SK-MEL-5 (cell line): ENCODE results near the gene LYVE1. TPM values are rescaled to one million over a fixed set of nuclear protein-coding genes. Genes with fewer than 3 reads are reported as not detected.

Experiments used
- DNase-seq: peaks from one replicate; pipeline ENCODE4 v3.0.0-alpha.2; 2016; ENCODE audit warnings: low read depth, low spot score
- in situ Hi-C: cut with HindIII; loops from 2 replicates; pipeline ENCODE4 v1.10.0; 2016; ENCODE audit warnings: low sequenced_read_pairs, high pct_unique_total_duplicates, low pct_unique_long_range_greater_than_20kb
- total RNA-seq: library from RNA; depleted of rRNA; stranded (reverse); fragments of >200 nt; shearing (Covaris generic); gene quantifications from 2 replicates; pipeline ENCODE4 v1.2.3, GENCODE V29; 2014

The LYVE1 gene
- total RNA-seq, 1 experiment from 2014 or later: not detected

GRCh38 chr11:10540915-10541560 lies 27.4 kb downstream of the LYVE1 start, which contains the start of gene RNF141:
TSS of gene RNF141 (minus strand) at chr11:10541187. CDS start at chr11:10534158, 7,029 bp downstream.
- in situ Hi-C loops: no loop called here
- peak; percentile 91 for DNase-seq

- no peak for DNase-seq
- in situ Hi-C loops: no loop called here
Observed at GRCh38 chr11:10540546-10540914, 27.9 kb downstream of the LYVE1 start.

- DNase-seq: no peak
- in situ Hi-C loops: no loop called here
Observed at GRCh38 chr11:10539339-10539738, 29.1 kb downstream of the LYVE1 start.

GRCh38 chr11:10538924-10539323 lies 29.5 kb downstream of the LYVE1 start:
- no peak for DNase-seq
- in situ Hi-C loops: no loop called here

GRCh38 chr11:10537600-10537999 lies 30.9 kb downstream of the LYVE1 start:
- in situ Hi-C loops: no loop called here
- DNase-seq: no peak

- in situ Hi-C loops: no loop called here
- DNase-seq: no peak
Observed at GRCh38 chr11:10534316-10534715, 34.1 kb downstream of the LYVE1 start.

GRCh38 chr11:10533323-10533722 lies 35.1 kb downstream of the LYVE1 start:
- DNase-seq: no peak
- in situ Hi-C loops: no loop called here

GRCh38 chr11:10532526-10532925 lies 35.9 kb downstream of the LYVE1 start:
- DNase-seq: no peak
- in situ Hi-C loops: no loop called here

- DNase-seq: no peak
- in situ Hi-C loops: no loop called here
Observed at GRCh38 chr11:10529279-10529678, 39.2 kb downstream of the LYVE1 start.

- in situ Hi-C loops: no loop called here
- DNase-seq: no peak
Observed at GRCh38 chr11:10528121-10528520, 40.3 kb downstream of the LYVE1 start.

GRCh38 chr11:10526974-10527918 lies 41.2 kb downstream of the LYVE1 start:
- in situ Hi-C loops: no loop called here
- DNase-seq: no peak

GRCh38 chr11:10524471-10524870 lies 44.0 kb downstream of the LYVE1 start:
- in situ Hi-C loops: no loop called here
- DNase-seq: no peak

GRCh38 chr11:10522921-10523320 lies 45.5 kb downstream of the LYVE1 start:
- in situ Hi-C loops: no loop called here
- no peak for DNase-seq

- in situ Hi-C loops: no loop called here
- no peak for DNase-seq
Observed at GRCh38 chr11:10522276-10522675, 46.2 kb downstream of the LYVE1 start.

GRCh38 chr11:10520562-10520961 lies 47.9 kb downstream of the LYVE1 start:
- DNase-seq: no peak
- in situ Hi-C loops: no loop called here

- in situ Hi-C loops: no loop called here
- no peak for DNase-seq
Observed at GRCh38 chr11:10519630-10520029, 48.8 kb downstream of the LYVE1 start.

- in situ Hi-C loops: no loop called here
Observed at GRCh38 chr11:10518891-10519290, 49.6 kb downstream of the LYVE1 start.

GRCh38 chr11:10518123-10518522 lies 50.3 kb downstream of the LYVE1 start:
- no peak for DNase-seq
- in situ Hi-C loops: no loop called here

More at GRCh38 chr11:10518891-10519290, 49.6 kb downstream of the LYVE1 start:
- no peak for DNase-seq

GRCh38 chr11:10515418-10515817 lies 53.0 kb downstream of the LYVE1 start:
- no peak for DNase-seq
- in situ Hi-C loops: no loop called here
